K562 (cell line): ENCODE data around the gene ARFGAP3. TPM values are rescaled to one million over a fixed set of nuclear protein-coding genes. Genes with fewer than 3 reads are reported as not detected.

ENCODE experiments used
- ATAC-seq: fragments of 200-7000 bp; cut with Tn5 transposase; 3 replicates; pipeline ENCODE4 v1.9.1; 2020; ENCODE audit warnings: moderate library complexity
- BruUV-seq: library from RNA; stranded (reverse); fragments of 400-500 nt; replicated peaks from 2 replicates; lab custom pipeline; 2021; lab: Mats Ljungman, UMichigan
- CTCF ChIA-PET: fragments of 300-600 bp; formaldehyde crosslinking; extraction: SDS; loops from one replicate; lab custom pipeline; 2021; ENCODE audit warnings: low intra/inter-chr PET ratio; lab: Yijun Ruan, JAX
- POLR2A ChIA-PET: fragments of 300-600, 350-650 bp; sonication (Branson Sonifier 250); formaldehyde crosslinking; extraction: SDS; loops from one replicate; lab custom pipeline; 2021; ENCODE audit warnings: antibody characterized with exemption, inconsistent platforms; lab: Yijun Ruan, JAX
- DNase-seq, 4 experiments: peaks; one replicate each; pipeline versions ENCODE4 v3.0.0 to v3.0.0-alpha.2; 2011 to 2018; ENCODE audit warnings: low spot score in 3 of 4, mixed read lengths in 3 of 4; ENCODE audit errors: extremely low read depth in 1 of 4
- FAIRE-seq: peaks from 2 replicates; lab custom pipeline; 2011; peaks lifted over from hg19 to GRCh38; lab: Jason Lieb, UNC
- H2AFZ ChIP-seq: 2 replicates; pipeline ENCODE4 v1.6.0; 2011; ENCODE audit warnings: low read depth, low read length, control low read depth, inconsistent platforms
- H3K27ac ChIP-seq: fragments of 200-600 bp; 3 replicates; pipeline ENCODE4 v1.8.0; 2011; ENCODE audit warnings: low read depth, mild to moderate bottlenecking, control low read depth, inconsistent platforms, low read length, moderate library complexity, mixed read lengths; ENCODE audit errors: extremely low read depth
- H3K27me3 ChIP-seq, 2 experiments: fragments of 300-600 bp in 1 of 2; 2 replicates in 1 of 2; 3 replicates in 1 of 2; pipeline versions ENCODE4 v1.6.0 to v1.8.0; 2011; ENCODE audit warnings: inconsistent platforms in 2 of 2, low read length in 2 of 2, mild to moderate bottlenecking in 1 of 2, mixed read lengths in 1 of 2, moderate library complexity in 1 of 2; ENCODE audit not compliant: control insufficient read depth in 2 of 2, insufficient read depth in 2 of 2
- H3K36me3 ChIP-seq: fragments of 300-600 bp; 3 replicates; pipeline ENCODE4 v1.8.0; 2011; ENCODE audit warnings: mild to moderate bottlenecking, low read length, inconsistent platforms; ENCODE audit not compliant: control insufficient read depth, insufficient read depth
- H3K4me1 ChIP-seq, 2 experiments: fragments of 200-600 bp in 1 of 2; replicated peaks in 1 of 2; 2 replicates in 1 of 2; 3 replicates in 1 of 2; pipeline versions ENCODE4 v1.5.1 to v1.8.0; 2011; ENCODE audit warnings: inconsistent platforms in 2 of 2, low read length in 2 of 2, mild to moderate bottlenecking in 1 of 2, mixed read lengths in 1 of 2, moderate library complexity in 1 of 2; ENCODE audit not compliant: control insufficient read depth in 2 of 2, insufficient read depth in 2 of 2
- H3K4me2 ChIP-seq: 2 replicates; pipeline ENCODE4 v1.6.1; 2011; ENCODE audit warnings: low read length, control low read depth, inconsistent platforms, mixed read lengths; ENCODE audit not compliant: insufficient read depth
- H3K4me3 ChIP-seq: fragments of 200-600 bp; sonication (generic), shearing (Covaris generic); 2 replicates; pipeline ENCODE4 v1.5.1; 2016; ENCODE audit warnings: control low read depth, inconsistent platforms
- H3K79me2 ChIP-seq: fragments of 200-600 bp; 3 replicates; pipeline ENCODE4 v1.8.0; 2011; ENCODE audit warnings: low read length, inconsistent platforms; ENCODE audit not compliant: control insufficient read depth, insufficient read depth
- H3K9ac ChIP-seq, 2 experiments: 2 replicates each; pipeline versions ENCODE4 v1.6.0 to v1.6.1; 2011; ENCODE audit warnings: low read depth in 2 of 2, low read length in 2 of 2, control low read depth in 1 of 2, inconsistent platforms in 1 of 2, mild to moderate bottlenecking in 1 of 2, mixed read lengths in 1 of 2; ENCODE audit not compliant: insufficient read depth in 1 of 2
- H3K9me1 ChIP-seq: one replicate; pipeline ENCODE4 v1.6.0; 2011; ENCODE audit warnings: inconsistent platforms, mild to moderate bottlenecking, low read length, moderate library complexity; ENCODE audit not compliant: control insufficient read depth, insufficient read depth
- H3K9me3 ChIP-seq: replicated peaks from 2 replicates; pipeline ENCODE4 v1.5.1; 2011; ENCODE audit warnings: low read depth, low read length, inconsistent platforms; ENCODE audit not compliant: control insufficient read depth, insufficient read depth
- H4K20me1 ChIP-seq: replicated peaks from 2 replicates; pipeline ENCODE4 v1.6.1; 2011; ENCODE audit warnings: low read length, inconsistent platforms, mixed read lengths; ENCODE audit not compliant: control insufficient read depth, insufficient read depth
- ARID1B ChIP-seq: fragments of 450-650 bp; IDR thresholded peaks from 2 replicates; pipeline ENCODE4 v1.6.1; 2016; ENCODE audit warnings: antibody characterized with exemption, mild to moderate bottlenecking, inconsistent platforms
- BACH1 ChIP-seq: fragments of 200-800 bp; sonication (Bioruptor generic); IDR thresholded peaks from 2 replicates; pipeline ENCODE4 v1.6.1; 2016; ENCODE audit warnings: missing genetic modification characterization, missing compliant biosample characterization
- MCM7 ChIP-seq, 2 experiments: fragments of 450-650 bp; IDR thresholded peaks; 2 replicates each; pipeline ENCODE4 v1.6.1; 2016 to 2018
- NFATC3 ChIP-seq: fragments of 450-650 bp; IDR thresholded peaks from 2 replicates; pipeline ENCODE4 v1.6.1; 2017; ENCODE audit warnings: mild to moderate bottlenecking
- RAD51 ChIP-seq: fragments of 450-650 bp; IDR thresholded peaks from 2 replicates; pipeline ENCODE4 v1.7.1; 2016; ENCODE audit warnings: low read depth, mild to moderate bottlenecking, borderline replicate concordance
- RBM15 ChIP-seq: fragments of 200-400 bp; formaldehyde crosslinking; IDR thresholded peaks from 2 replicates; pipeline ENCODE4 v1.6.1; 2018; ENCODE audit warnings: mild to moderate bottlenecking, low read length, moderate library complexity; ENCODE audit not compliant: insufficient read depth
- RBM25 ChIP-seq: fragments of 200-400 bp; formaldehyde crosslinking; IDR thresholded peaks from 2 replicates; pipeline ENCODE4 v1.6.1; 2018; ENCODE audit warnings: low read length, low read depth, moderate library complexity; ENCODE audit not compliant: severe bottlenecking
- ZKSCAN8 ChIP-seq: fragments of 200-800 bp; sonication (Bioruptor generic); IDR thresholded peaks from 2 replicates; pipeline ENCODE4 v1.6.1; 2016; ENCODE audit warnings: missing genetic modification characterization, missing compliant biosample characterization
- ZNF165 ChIP-seq: fragments of 250-450 bp; sonication (Bioruptor Pico); IDR thresholded peaks from 2 replicates; pipeline ENCODE4 v1.4.0; 2020; ENCODE audit warnings: borderline replicate concordance
- WGBS: fragments of 100-300 bp; shearing (Covaris generic); methylation state at CpG from one replicate; pipeline ENCODE4 v1.1.6; 2016; ENCODE audit warnings: low coverage, mixed read lengths; ENCODE audit not compliant: insufficient coverage; ENCODE audit errors: missing lambda C conversion rate; 5-methylcytosine and 5-hydroxymethylcytosine counted together
- in situ Hi-C: fragments of 300-500 bp; cut with MboI; formaldehyde crosslinking; loops from 4 replicates; pipeline ENCODE4 v1.15.0; 2018; ENCODE audit warnings: inconsistent platforms, mixed read lengths
- intact Hi-C: fragments of 100-400 bp; cut with micrococcal nuclease; formaldehyde crosslinking; loops from 2 replicates; pipeline ENCODE4 v1.14.2; 2022
- polyA plus RNA-seq, 8 experiments: library from polyadenylated mRNA; depleted of rRNA in 4 of 8; stranded (reverse) in 5 of 8; unstranded in 3 of 8; fragments of >200 nt; fragmentation: Nextera tagmentation in 2 of 8; fragmentation: Illumina TruSeq in 1 of 8; extraction: Ambion mirVana in 2 of 8; extraction: Trizol in 1 of 8; gene quantifications; 2 replicates each; pipeline versions ENCODE4 v1.2.1 to v1.2.3, GENCODE V29; 2011 to 2014; ENCODE audit warnings: inconsistent platforms in 1 of 8, missing spikeins in 1 of 8
- total RNA-seq, 7 experiments: library from RNA; depleted of rRNA in 6 of 7; stranded (reverse); fragments of >200 nt in 6 of 7; fragmentation: Illumina TruSeq in 2 of 7; extraction: Trizol in 2 of 7; gene quantifications; 2 replicates each; pipeline versions ENCODE4 v1.2.1 to v1.2.3, GENCODE V29; 2011 to 2021; ENCODE audit warnings: low replicate concordance in 1 of 7
- TF ChIP-seq, protein P1 (sequence below): fragments of 450-650 bp; IDR thresholded peaks from 2 replicates; pipeline ENCODE4 v1.6.1; 2018; ENCODE audit not compliant: partially characterized antibody
- TF ChIP-seq, protein P2 (sequence below): sonication (generic); formaldehyde crosslinking; IDR thresholded peaks from 2 replicates; pipeline ENCODE4 v1.8.1; 2023; ENCODE audit warnings: mild to moderate bottlenecking, missing genetic modification reagents
- TF ChIP-seq, protein P3 (sequence below): fragments of 250-450 bp; sonication (Bioruptor Pico); IDR thresholded peaks from 2 replicates; pipeline ENCODE4 v1.5.0; 2021; ENCODE audit warnings: mild to moderate bottlenecking, borderline replicate concordance
- TF ChIP-seq, protein P4 (sequence below): fragments of 450-650 bp; formaldehyde crosslinking; IDR thresholded peaks from 2 replicates; pipeline ENCODE4 v1.4.0; 2022; ENCODE audit warnings: missing genetic modification characterization

ARFGAP3 gene
- total and polyA plus RNA-seq, 9 of the 15 experiments (the other 6 are each of a cell fraction or from before 2014, with no cell fraction given) = 14.2 to 31.9 (median 22.7) TPM

DNA sequence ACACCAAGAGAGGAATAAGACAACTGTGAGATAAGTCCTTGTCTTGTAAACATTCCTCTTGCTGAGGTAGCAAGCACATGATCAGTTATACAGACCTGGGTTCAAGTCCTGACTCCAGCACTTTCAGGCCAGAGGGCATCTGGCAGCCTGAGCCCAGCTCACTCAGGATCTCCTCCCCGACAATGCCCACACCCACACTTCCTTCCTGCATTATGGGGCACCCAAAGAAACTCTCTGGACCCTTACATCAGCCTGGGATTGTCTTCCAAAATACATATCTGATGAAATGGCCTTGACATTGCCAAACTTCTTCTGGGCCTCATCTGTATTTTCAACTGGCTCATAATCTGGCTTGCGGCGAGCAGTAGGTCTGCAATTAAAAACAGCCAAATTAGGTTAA, 48.6 kb downstream of the ARFGAP3 start:
- POLR2A ChIA-PET = no interaction called here
- no peak for FAIRE-seq
- H3K79me2 ChIP-seq = no peaks in the 10 kb centered on the region
- TF ChIP-seq RBM25 (no peak), NFATC3 (no peak), BACH1 (tag) (no peak), MCM7 (IDR thresholded peaks at IDR 0.05) (no peak), RBM15 (no peak), ARID1B (no peak), ZKSCAN8 (CRISPR knock-in tag) (no peak), RAD51 (no peak), ZNF165 (CRISPR knock-in tag) (no peak)
- TF ChIP-seq, protein P1, sequence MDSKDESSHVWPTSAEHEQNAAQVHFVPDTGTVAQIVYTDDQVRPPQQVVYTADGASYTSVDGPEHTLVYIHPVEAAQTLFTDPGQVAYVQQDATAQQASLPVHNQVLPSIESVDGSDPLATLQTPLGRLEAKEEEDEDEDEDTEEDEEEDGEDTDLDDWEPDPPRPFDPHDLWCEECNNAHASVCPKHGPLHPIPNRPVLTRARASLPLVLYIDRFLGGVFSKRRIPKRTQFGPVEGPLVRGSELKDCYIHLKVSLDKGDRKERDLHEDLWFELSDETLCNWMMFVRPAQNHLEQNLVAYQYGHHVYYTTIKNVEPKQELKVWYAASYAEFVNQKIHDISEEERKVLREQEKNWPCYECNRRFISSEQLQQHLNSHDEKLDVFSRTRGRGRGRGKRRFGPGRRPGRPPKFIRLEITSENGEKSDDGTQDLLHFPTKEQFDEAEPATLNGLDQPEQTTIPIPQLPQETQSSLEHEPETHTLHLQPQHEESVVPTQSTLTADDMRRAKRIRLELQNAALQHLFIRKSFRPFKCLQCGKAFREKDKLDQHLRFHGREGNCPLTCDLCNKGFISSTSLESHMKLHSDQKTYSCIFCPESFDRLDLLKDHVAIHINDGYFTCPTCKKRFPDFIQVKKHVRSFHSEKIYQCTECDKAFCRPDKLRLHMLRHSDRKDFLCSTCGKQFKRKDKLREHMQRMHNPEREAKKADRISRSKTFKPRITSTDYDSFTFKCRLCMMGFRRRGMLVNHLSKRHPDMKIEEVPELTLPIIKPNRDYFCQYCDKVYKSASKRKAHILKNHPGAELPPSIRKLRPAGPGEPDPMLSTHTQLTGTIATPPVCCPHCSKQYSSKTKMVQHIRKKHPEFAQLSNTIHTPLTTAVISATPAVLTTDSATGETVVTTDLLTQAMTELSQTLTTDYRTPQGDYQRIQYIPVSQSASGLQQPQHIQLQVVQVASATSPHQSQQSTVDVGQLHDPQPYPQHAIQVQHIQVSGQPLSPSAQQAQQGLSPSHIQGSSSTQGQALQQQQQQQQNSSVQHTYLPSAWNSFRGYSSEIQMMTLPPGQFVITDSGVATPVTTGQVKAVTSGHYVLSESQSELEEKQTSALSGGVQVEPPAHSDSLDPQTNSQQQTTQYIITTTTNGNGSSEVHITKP = no peak
- TF ChIP-seq, protein P2, sequence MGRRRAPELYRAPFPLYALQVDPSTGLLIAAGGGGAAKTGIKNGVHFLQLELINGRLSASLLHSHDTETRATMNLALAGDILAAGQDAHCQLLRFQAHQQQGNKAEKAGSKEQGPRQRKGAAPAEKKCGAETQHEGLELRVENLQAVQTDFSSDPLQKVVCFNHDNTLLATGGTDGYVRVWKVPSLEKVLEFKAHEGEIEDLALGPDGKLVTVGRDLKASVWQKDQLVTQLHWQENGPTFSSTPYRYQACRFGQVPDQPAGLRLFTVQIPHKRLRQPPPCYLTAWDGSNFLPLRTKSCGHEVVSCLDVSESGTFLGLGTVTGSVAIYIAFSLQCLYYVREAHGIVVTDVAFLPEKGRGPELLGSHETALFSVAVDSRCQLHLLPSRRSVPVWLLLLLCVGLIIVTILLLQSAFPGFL (CRISPR knock-in tag) = no peak
- TF ChIP-seq, protein P3, sequence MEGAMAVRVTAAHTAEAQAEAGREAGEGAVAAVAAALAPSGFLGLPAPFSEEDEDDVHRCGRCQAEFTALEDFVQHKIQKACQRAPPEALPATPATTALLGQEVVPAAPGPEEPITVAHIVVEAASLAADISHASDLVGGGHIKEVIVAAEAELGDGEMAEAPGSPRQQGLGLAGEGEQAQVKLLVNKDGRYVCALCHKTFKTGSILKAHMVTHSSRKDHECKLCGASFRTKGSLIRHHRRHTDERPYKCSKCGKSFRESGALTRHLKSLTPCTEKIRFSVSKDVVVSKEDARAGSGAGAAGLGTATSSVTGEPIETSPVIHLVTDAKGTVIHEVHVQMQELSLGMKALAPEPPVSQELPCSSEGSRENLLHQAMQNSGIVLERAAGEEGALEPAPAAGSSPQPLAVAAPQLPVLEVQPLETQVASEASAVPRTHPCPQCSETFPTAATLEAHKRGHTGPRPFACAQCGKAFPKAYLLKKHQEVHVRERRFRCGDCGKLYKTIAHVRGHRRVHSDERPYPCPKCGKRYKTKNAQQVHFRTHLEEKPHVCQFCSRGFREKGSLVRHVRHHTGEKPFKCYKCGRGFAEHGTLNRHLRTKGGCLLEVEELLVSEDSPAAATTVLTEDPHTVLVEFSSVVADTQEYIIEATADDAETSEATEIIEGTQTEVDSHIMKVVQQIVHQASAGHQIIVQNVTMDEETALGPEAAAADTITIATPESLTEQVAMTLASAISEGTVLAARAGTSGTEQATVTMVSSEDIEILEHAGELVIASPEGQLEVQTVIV = no peak
- TF ChIP-seq, protein P4, sequence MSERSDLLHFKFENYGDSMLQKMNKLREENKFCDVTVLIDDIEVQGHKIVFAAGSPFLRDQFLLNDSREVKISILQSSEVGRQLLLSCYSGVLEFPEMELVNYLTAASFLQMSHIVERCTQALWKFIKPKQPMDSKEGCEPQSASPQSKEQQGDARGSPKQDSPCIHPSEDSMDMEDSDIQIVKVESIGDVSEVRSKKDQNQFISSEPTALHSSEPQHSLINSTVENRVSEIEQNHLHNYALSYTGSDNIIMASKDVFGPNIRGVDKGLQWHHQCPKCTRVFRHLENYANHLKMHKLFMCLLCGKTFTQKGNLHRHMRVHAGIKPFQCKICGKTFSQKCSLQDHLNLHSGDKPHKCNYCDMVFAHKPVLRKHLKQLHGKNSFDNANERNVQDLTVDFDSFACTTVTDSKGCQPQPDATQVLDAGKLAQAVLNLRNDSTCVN = no peak
- CTCF ChIA-PET = interaction anchor here (0.6 kb wide), 1 partner anchor 299 kb away, joined by 4 read pairs; no protein-coding TSS in a partner anchor
- 96% methylated on average over 3 of the region's 3 CpGs for WGBS
- peaks cover 18% of the 10 kb centered on the region; the same call in 2 of the 3 replicates for H3K36me3 ChIP-seq
- no peaks in the 10 kb centered on the region for H3K9me1 ChIP-seq
- H3K27ac ChIP-seq = no peak overlapping the region
- H3K4me1 ChIP-seq = no peaks in the 10 kb centered on the region; a peak in 1 of 5 replicates
- no peaks in the 10 kb centered on the region for H3K27me3 ChIP-seq
- H3K4me3 ChIP-seq = no peak overlapping the region
- H3K9ac ChIP-seq = no peak overlapping the region
- no TSS peak for BruUV-seq
- no peak overlapping the region for H2AFZ ChIP-seq
- in situ Hi-C loops = no loop called here
- H4K20me1 ChIP-seq = no peaks in the 10 kb centered on the region
- H3K9me3 ChIP-seq = no peaks in the 10 kb centered on the region
- no peak for DNase-seq
- intact Hi-C loops = no loop called here
- ATAC-seq = no peak
- H3K4me2 ChIP-seq = no peak overlapping the region
